ENCODE data around the gene LRRC36.

Gene LRRC36

GRCh38 chr16:67426022-67426421, 99.4 kb downstream of the LRRC36 start:
- DNase-seq: no peak

GRCh38 chr16:67426950-67427349, 100.3 kb downstream of the LRRC36 start:
- DNase-seq: no peak

GRCh38 chr16:67428146-67428731, 101.6 kb downstream of the LRRC36 start:
- DNase-seq: peak; percentile 92

GRCh38 chr16:67429053-67429798, 102.6 kb downstream of the LRRC36 start:
- no peak for DNase-seq

GRCh38 chr16:67429799-67430503, 103.3 kb downstream of the LRRC36 start:
- DNase-seq: no peak

- DNase-seq: no peak
Measured at GRCh38 chr16:67430504-67430976, 103.9 kb downstream of the LRRC36 start.

- DNase-seq: peak; percentile 85
Measured at GRCh38 chr16:67430977-67431774, 104.6 kb downstream of the LRRC36 start, which contains the start of gene HSD11B2. Gene HSD11B2 (plus strand): TSS chr16:67431121. CDS start chr16:67431249, 128 bp downstream.

- no peak for DNase-seq
Measured at GRCh38 chr16:67431775-67432505, 105.3 kb downstream of the LRRC36 start.

- DNase-seq: no peak
Measured at GRCh38 chr16:67432506-67432890, 105.9 kb downstream of the LRRC36 start.

GRCh38 chr16:67433131-67433719, 106.6 kb downstream of the LRRC36 start:
- DNase-seq: no peak

Measured in islet precursor cell (in vitro differentiated cells).